ENCODE measurements around the gene EZR. TPM values are rescaled to one million over a fixed set of nuclear protein-coding genes. Genes with fewer than 3 reads are reported as not detected.

Gene EZR
- total RNA-seq, 1 experiment from 2014 or later = 1,402 TPM

- TF ChIP-seq JUND (IDR thresholded peaks at IDR 0.05) = no peak
- peak; percentile 32; the same call in 1 of the 2 replicates for TF ChIP-seq ZFX (IDR thresholded peaks at IDR 0.05)
- H3K4me2 ChIP-seq (ENCODE audit: low read length) = peak overlapping the region; percentile 44
- H3K4me1 ChIP-seq (ENCODE audit: control insufficient read depth in 1 of 2, insufficient read depth in 2 of 2, low read length in 2 of 2) = peaks cover 76 to 91% of the 10 kb centered on the region in 2 experiments
- no peak for DNase-seq (ENCODE audit: low read depth, low spot score)
- peaks cover 45% of the 10 kb centered on the region for H3K79me2 ChIP-seq (ENCODE audit: insufficient read depth, low read length)
- intact Hi-C loops (cut with micrococcal nuclease) = loop anchor here (1.0 to 2.0 kb wide), 2 partner anchors 45 to 255 kb away; no protein-coding TSS in a partner anchor
- H3K9me3 ChIP-seq (ENCODE audit: control insufficient read depth in 1 of 2, insufficient read depth in 1 of 2, low read depth in 1 of 2, low read length in 2 of 2) = no peaks in the 10 kb centered on the region
- ChIA-PET CTCF (interaction anchor here (0.7 to 3.1 kb wide), 31 partner anchors 10 to 503 kb away, joined by 3 to 51 read pairs (median 6); partner anchors contain the start of gene DYNLT1), RAD21 (ENCODE audit: low non-redundant PET in 1 of 2, low total read pairs in 2 of 2, uncharacterized antibody in 2 of 2, unreplicated experiment in 2 of 2) (interaction anchor here (0.7 to 1.7 kb wide), 8 partner anchors 10 to 152 kb away, joined by 3 to 9 read pairs (median 3); no protein-coding TSS in a partner anchor), POLR2A (interaction anchor here (0.7 to 5.7 kb wide), 12 partner anchors 7 to 152 kb away, joined by 3 to 20 read pairs (median 4); no protein-coding TSS in a partner anchor)
- H3K9me2 ChIP-seq (ENCODE audit: insufficient read depth) = no peaks in the 10 kb centered on the region
- H3K9ac ChIP-seq (ENCODE audit: low read length) = peak overlapping the region; percentile 80
- no peaks in the 10 kb centered on the region for H4K20me1 ChIP-seq (ENCODE audit: insufficient read depth)
- no TSS peak for BruUV-seq (replicated peaks)
- H3K36me3 ChIP-seq (ENCODE audit: control insufficient read depth in 1 of 2, insufficient read depth in 2 of 2, low read length in 2 of 2) = peaks cover 0 to 15% of the 10 kb centered on the region in 2 experiments; a peak in 1 of 4 replicates
- ATAC-seq = no peak
- peak overlapping the region; percentile 97 for H3K27ac ChIP-seq (ENCODE audit: low read depth, low read length)
- H3K27me3 ChIP-seq (ENCODE audit: insufficient read depth, low read length) = no peaks in the 10 kb centered on the region
- no peak overlapping the region for H2AFZ ChIP-seq (ENCODE audit: low read depth, low read length, poor library complexity, severe bottlenecking)
- no peak overlapping the region for H3K4me3 ChIP-seq (replicated peaks in 1 of 2; ENCODE audit: low read depth in 1 of 2, low read length in 2 of 2)
Observed at GRCh38 chr6:158717341-158718330, 101.5 kb downstream of the EZR start.

Small RNA genes within 50 kb of the gene (microRNA-seq; reads per million reads assigned to microRNA genes)
- 1.6 reads per million for gene MIR3918 (ENCODE audit: borderline number of aligned reads)

Other genes with a start within 250 kb of the EZR start
- gene DYNLT1, start 174.6 kb downstream of the EZR start, total RNA-seq (2021; ENCODE audit: unreplicated experiment) = 239 TPM
- 55.3 TPM for gene SYTL3, start 169.3 kb downstream of the EZR start, total RNA-seq (2021; ENCODE audit: unreplicated experiment)
- gene RSPH3, start 180.8 kb upstream of the EZR start, total RNA-seq (2021; ENCODE audit: unreplicated experiment) = 24.7 TPM
- gene TAGAP, start 225.6 kb upstream of the EZR start, total RNA-seq (2021; ENCODE audit: unreplicated experiment) = 0.30 TPM

All from HCT116 (cell line).